Vagina (tissue), 2 donors: Measurements from ENCODE around the gene PPFIA3.

Experiments
- POLR2A ChIP-seq, 2 donors: fragments of 450-650 bp; IDR thresholded peaks; one replicate each; pipeline ENCODE4 v1.6.1; 2017; ENCODE audit warnings: antibody characterized with exemption in 2 of 2, mild to moderate bottlenecking in 2 of 2, moderate library complexity in 2 of 2
- TF ChIP-seq, protein P1 (sequence below), 3 experiments: fragments of 450-650 bp in 2 of 3; fragments of 200-600 bp in 1 of 3; sonication (generic) in 1 of 3; IDR thresholded peaks; one replicate each; pipeline ENCODE4 v1.5.1; 2017 to 2019; ENCODE audit warnings: antibody characterized with exemption in 3 of 3, mild to moderate bottlenecking in 2 of 3, moderate library complexity in 2 of 3

DNA sequence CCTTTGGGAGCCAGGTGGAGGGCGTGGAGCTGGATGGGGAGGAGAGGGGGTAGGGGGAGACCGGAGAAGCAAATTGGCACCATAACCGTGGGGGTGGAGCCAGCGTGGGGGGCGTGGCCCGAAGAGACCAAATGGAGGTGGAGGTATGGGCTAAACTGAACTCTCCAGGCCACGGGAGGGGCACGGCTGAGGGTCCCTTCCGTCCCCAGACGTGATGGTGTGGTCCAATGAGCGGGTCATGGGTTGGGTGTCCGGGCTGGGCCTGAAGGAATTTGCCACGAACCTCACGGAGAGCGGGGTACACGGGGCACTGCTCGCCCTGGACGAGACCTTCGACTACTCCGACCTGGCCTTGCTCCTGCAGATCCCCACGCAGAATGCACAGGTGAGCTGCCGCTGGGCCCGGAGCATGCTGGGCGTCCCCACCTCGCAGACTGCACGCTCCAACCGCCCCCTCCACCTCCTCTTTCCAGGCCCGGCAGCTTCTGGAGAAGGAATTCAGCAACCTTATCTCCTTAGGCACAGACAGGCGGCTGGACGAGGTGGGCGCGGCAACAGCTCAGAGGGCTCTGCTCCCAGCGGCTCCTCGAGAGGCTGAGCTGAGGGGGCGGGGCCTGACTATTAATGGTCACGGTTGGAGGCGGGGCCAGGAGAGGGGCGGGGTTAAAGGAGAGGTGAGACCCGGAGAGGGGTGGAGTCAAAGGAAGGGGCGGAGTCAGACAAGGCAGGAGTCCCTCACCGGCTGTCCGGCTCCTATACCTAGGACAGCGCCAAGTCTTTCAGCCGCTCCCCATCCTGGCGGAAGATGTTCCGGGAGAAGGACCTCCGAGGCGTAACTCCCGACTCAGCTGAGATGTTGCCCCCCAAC, 29.7 kb downstream of the PPFIA3 start:
- TF ChIP-seq POLR2A (IDR thresholded peaks at IDR 0.05) = peak in 1 of 2 donors; percentile 51
- TF ChIP-seq, protein P1, sequence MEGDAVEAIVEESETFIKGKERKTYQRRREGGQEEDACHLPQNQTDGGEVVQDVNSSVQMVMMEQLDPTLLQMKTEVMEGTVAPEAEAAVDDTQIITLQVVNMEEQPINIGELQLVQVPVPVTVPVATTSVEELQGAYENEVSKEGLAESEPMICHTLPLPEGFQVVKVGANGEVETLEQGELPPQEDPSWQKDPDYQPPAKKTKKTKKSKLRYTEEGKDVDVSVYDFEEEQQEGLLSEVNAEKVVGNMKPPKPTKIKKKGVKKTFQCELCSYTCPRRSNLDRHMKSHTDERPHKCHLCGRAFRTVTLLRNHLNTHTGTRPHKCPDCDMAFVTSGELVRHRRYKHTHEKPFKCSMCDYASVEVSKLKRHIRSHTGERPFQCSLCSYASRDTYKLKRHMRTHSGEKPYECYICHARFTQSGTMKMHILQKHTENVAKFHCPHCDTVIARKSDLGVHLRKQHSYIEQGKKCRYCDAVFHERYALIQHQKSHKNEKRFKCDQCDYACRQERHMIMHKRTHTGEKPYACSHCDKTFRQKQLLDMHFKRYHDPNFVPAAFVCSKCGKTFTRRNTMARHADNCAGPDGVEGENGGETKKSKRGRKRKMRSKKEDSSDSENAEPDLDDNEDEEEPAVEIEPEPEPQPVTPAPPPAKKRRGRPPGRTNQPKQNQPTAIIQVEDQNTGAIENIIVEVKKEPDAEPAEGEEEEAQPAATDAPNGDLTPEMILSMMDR (IDR thresholded peaks at IDR 0.05) = no peak
